Stimulated activated CD8-positive, alpha-beta memory T cell treated with anti-CD3 and anti-CD28 coated beads, Interleukin-12 subunit alpha, Interleukin-12 subunit beta, amount 100 ng/mL, for 24 hours (primary cell): ENCODE data around the gene H2BK1.

Experiments used
- DNase-seq: peaks from one replicate; pipeline ENCODE4 v3.0.0-alpha.2; 2020; ENCODE audit errors: extremely low read depth

H2BK1 gene

GRCh38 chr7:151202836-151203235 lies 7.5 kb downstream of the H2BK1 start:
- no peak for DNase-seq

GRCh38 chr7:151201751-151202150 lies 8.5 kb downstream of the H2BK1 start:
- no peak for DNase-seq

GRCh38 chr7:151201344-151201743 lies 8.9 kb downstream of the H2BK1 start:
- no peak for DNase-seq

DNA sequence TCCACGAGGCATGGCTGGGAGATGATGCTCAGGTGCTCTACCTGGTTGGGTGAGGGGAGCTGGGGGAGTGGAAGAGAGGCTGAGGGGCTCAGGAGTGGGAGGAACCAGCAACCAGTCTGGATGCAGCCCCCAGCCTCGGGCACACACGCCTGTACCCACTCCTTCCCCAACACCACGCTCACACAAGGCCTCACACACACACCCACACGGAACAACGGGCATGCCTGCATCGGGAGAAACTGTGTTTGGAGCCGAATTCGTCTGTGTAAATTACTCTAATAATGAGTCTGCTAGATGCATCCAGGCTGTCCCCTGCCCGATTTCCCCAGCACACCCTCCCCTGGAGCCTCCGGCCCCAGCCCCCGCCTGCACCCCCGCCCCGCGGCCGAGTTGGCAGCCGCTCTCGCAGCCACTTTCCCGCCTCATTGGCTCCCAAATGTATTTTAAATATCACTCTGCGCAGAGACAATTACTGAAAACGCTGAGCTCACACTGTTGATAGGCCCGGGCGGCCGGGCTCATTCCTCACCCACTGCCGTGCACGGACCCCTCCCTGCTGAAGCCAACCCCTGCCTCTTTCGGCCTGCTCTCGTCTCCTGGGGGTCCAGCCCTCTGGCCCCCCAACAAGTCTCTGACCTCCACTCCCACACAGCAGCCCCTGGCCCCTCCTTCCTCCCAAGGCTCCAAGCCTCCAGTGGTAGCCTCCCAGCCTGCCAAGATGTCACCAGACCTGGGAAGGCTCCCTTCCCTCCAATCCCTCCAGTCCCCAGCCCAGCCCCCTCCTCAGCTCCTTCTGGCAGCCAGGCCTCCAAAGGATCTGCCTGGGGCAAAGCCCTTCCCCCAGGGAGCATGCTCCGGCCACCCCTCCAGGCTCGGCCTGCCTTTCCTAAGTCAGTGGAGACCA lies 11.1 kb downstream of the H2BK1 start:
- no peak for DNase-seq

DNA sequence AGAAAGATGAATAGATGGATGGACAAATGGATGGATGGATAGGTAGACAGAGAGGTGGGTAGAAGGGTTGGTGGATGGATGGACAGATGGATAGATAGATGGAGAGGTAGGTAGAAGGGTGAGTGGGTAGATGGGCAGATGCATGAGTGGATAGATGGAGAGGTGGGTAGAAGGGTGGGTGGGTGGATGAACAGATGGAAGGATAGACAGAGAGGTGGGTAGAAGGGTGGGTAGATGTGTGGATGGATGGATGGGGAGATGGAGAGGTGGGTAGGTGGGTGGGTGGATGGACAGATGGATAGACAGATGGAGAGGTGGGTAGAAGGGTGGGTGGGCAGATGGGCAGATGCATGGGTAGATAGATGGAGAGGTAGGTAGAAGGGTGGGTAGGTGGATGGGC lies 12.4 kb downstream of the H2BK1 start:
- DNase-seq, result no peak

- no peak for DNase-seq
Measured at GRCh38 chr7:151195616-151196450, 14.5 kb downstream of the H2BK1 start.

DNA sequence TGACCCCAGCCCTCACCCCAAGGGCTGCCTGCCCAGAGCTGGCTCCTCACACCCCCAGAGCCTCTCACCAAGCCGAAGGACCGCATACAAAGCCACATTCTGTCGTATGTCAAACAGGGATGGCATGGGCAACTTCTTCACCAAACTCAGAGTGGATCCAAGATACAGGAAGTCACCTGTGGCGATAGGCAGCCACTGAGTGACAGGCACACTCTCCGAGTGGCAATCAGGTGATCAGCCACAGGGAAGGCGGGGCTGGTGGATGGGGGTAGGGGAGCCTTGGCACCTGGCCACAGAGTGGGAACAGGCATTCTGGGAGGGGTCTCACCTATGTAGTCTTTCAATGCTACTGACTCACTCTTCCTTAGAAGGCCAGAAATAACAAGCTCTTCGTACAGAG lies 16.1 kb downstream of the H2BK1 start:
- no peak for DNase-seq

- DNase-seq, result no peak
Measured at GRCh38 chr7:151193203-151193978, 16.9 kb downstream of the H2BK1 start.

DNA sequence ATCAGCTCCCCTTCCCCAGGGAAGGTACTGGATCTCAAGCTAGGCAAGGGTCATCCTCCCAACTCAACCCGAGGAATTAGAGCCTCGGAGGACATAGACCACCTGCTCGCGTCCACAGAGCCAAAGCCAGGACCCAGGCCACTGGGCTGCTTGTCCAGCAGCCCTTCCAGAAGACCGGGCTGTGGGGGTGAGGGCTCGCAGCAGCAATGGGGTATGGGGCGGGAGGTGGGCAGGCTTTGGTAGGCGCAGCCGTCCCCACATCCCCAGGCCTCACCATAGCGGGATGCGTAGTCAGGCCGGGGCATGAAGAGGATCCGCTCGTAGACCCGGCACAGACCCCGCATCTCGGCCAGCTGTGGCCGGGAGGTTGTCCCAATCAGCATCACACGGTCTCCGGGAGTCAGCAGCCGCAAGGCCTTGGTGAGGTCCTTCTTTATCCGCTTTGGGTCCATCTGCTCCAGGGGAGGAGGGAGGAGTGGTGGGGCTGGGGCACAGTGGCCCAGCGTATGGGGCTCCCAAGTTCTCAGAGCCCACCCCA lies 18.2 kb downstream of the H2BK1 start:
- DNase-seq, result no peak

DNA sequence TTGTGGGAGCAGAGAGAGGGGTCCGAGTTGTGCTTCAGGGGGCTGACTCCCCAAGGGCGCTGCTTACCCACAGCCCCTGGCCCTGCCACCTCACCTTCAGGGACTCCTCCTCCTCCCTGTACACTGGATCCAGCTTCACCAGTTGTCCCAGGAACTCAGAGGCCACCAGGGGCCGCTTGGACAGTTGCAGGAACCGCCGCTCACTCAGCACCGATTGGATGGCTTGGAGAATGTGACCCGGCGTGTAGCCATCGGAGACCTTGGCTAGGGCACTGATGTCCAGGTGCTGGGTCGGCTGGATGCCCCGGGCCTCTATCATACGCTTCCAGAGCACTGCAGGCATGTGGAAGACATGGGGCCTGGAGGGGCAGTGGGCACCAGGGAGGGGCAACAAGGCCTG lies 18.7 kb downstream of the H2BK1 start:
- DNase-seq, result no peak

- DNase-seq, result no peak
Measured at GRCh38 chr7:151189038-151189437, 21.2 kb downstream of the H2BK1 start.

GRCh38 chr7:151188252-151188542 lies 22.1 kb downstream of the H2BK1 start:
- no peak for DNase-seq

DNA sequence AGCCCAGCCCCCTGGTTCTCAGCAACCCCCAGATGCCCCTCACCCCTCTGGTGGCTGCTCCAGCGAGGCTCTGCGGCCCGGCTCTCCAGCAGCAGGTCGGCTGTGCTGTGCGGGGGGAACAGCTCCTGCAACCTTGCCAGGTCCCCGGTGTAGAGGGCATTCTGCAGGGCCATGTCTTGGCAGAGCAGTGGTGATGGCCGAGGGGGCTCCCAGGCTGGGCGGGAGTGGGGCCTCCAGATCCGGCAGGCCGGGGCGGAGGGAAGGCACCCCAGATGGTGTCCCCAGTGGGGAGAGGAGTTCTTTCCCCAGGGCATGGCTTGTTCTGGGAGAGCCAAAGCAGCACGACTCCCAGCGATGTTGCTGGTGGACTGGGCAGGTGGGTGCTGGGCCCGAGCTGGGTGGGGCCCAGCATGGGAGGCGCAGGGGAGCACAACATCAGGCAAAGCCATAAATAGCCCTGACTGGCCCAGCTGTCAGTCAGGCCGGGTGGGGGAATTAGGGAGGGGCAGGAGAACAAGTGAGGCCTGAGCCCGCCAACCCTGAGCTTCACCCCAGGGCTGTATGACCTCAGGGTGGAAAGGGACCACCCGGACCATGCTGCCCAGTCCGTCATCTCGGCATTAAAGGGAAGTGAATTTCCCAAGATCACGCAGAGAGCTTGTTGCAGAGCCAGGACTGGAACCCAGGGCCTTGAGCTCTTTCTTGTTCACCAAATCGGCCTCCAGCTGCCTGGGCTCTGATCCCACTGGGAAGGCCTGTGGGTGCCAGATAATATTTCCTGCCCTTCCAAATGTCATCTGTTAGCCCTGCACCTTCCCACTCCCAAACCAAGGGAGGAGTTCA lies 22.7 kb downstream of the H2BK1 start:
- no peak for DNase-seq

DNA sequence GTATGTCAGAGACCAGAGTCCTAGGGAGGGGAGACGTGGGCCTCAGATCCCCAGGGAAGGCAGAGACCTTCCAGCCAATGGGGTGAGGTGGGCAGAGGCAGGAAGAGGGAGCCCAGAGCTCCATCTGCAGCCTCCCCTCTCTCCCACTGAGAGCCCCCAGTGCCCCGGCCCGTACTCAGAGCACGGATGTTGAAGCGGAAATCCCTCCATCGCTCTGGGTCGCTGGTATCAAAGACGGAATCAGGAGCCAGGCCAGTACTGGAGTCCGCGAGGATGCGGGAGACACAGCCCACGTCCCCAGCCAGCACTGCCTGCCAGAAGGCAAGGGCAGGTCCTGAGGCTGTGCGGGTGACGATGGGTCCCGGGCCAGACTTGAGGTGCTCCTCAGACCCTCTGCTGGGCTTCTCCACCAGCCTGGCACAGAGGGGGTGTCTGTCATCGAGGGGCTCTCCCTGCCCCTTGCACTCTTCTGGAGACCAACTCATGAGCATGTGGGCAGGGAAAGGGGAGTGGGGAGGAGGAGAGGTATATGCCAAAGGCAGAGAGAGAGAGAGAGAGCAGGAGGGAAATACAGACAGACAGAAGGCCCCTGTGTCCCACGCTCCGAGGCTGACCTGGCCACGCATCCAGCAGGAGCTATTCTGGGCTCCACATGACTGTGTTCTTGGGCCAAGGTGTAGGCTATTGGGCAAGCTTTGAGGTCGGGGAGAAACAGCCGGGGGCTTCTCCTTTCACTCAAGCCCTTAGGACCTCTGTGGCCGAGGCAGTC lies 23.5 kb downstream of the H2BK1 start, which contains the start of gene ASB10:
TSS of gene ASB10 (minus strand) at position 611 of the 769 bp plus-strand sequence. CDS start at position 491, 120 bp downstream.
- DNase-seq, result no peak

DNA sequence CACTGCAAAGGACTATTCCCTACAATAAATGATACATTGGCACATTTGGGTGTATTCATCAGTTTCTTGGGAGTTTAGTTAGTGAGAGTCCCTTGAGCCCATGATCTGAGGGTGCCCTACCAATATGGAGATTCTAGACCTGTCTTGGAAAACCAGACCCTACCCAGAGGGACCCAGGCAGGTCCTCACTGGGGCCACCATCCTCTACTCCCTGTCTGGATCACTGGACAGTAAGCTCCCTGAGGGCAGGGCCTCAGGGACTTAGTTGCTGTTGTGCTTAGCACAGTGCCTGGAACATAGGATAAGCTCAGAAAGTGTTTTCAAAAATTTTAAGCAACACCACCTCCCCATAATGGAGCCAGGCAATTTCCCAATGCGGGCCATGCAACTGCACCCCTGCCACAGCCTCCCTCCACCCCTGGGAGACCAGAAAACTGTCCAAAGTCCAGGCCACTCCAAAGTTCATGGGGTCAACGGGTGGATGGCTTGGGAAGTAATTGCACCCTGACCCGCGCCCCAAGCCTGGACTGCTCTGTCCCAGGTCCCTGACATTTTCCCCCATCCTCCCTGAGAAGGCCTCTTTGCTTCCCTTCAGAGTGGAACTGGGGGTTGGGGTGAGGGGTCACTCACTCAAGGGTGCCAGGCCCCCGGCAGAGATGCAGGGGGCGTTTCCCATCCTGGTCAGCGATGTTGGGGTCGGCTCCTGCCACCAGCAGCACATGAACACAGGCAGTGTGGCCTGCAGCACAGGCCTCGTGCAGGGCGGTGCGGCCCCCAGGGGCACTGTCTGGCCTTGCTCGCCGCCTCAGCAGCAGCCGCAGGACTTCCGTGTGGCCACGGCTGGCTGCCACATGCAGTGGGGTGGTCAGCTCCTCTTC lies 24.3 kb downstream of the H2BK1 start:
- DNase-seq, result no peak

- no peak for DNase-seq
Measured at GRCh38 chr7:151181011-151181431, 29.3 kb downstream of the H2BK1 start.

GRCh38 chr7:151179946-151180345 lies 30.3 kb downstream of the H2BK1 start:
- no peak for DNase-seq

DNA sequence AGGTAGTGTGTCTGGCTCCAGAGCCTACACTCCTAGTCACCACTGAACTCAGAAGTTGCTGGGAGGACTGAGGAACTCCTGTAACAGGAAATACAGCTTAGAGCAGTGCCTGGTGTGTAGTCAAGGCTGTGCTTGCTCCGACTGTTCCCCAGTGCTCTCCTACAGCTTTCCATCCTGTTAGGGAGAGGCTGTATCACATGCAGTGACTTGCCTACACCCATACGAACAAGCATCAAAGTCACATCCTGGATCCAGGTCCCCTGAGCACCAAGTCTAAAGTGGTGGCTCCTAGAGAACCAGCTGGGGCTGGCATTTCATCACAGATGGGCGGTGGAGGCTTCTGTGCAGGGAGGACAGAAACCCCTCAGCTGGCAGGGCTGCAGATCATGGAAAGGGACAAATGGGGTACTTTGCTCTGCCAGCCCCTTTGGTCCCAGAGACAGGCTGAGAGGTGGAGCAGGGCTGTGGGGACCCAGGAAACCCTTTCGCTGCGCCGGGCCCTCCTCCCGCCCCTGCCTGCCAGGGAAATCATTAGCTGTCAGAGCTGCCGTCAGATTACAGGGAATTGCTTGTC lies 30.9 kb downstream of the H2BK1 start:
- no peak for DNase-seq

DNA sequence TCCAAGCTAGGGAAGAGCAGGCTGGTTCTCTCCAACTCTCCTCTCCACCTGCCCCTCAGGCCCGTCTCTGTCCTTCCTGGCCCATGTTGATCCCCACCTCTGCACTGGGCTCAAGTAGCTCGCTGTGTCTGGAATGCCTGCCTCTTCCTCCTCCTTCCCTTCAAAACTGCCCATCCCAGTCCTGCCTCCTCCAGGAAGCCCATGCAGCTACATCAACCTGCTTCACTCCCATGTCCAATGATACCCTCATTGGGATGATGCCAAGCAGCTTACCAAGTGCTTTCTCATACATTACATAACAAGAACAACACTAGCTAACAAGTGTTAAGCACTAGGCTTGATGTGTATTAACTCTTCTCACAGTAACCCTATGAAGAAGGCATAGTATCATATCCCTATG lies 31.5 kb downstream of the H2BK1 start:
- no peak for DNase-seq
